HT-29 (cell line): Measurements from ENCODE around the gene DPYD. TPM values are rescaled to one million over a fixed set of nuclear protein-coding genes. Genes with fewer than 3 reads are reported as not detected.
"Not testable (repeated sequence)": the region's sequence is repeated elsewhere in the genome, so short reads cannot be mapped to it uniquely, and the experiment has no call there.

Experiments
- DNase-seq: peaks from one replicate; pipeline ENCODE4 v3.0.0-alpha.2; 2015; ENCODE audit warnings: low spot score
- total RNA-seq: library from RNA; depleted of rRNA; stranded (reverse); fragments of >200 nt; shearing (Covaris generic); gene quantifications from 2 replicates; pipeline ENCODE4 v1.2.3, GENCODE V29; 2014

DPYD gene
- total RNA-seq, 1 experiment from 2014 or later: 2.1 TPM

DNA sequence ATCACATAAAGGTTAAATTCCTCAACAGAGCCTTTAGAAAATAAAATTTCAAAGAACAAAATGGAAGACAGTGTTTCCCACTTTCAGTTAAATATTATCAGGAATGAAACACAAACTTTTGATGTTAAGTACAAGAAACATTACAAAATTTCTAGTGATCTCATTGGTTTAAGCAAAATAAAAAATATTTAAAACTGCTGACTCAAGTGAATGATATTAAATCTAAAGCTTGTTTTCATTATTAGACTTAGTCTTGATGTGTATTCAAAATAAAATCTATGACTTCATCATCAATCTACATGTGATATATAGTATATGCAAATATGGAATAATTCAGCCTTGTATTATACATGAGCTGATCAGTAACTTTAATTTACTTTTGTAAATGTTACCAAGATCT lies 614.3 kb downstream of the DPYD start:
- DNase-seq: no peak

DNA sequence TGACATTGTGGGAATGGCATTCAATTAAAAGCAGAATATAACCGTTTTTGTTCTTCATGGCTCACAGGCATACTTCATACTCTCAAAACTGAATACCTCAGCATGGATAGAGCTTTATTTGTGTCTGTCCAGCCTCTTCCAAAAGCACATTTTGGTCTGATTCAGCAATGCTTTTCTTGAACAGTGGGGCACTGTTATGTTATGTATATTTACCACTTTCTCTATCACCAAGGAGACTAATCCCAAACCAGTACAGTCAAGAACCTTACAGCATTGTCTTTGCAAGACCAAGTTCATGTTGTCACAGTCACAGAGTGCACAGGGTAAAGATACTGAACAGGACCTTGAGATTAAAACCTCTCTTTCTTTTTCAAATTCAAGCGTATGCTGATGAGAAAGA lies 616.5 kb downstream of the DPYD start:
- no peak for DNase-seq

DNA sequence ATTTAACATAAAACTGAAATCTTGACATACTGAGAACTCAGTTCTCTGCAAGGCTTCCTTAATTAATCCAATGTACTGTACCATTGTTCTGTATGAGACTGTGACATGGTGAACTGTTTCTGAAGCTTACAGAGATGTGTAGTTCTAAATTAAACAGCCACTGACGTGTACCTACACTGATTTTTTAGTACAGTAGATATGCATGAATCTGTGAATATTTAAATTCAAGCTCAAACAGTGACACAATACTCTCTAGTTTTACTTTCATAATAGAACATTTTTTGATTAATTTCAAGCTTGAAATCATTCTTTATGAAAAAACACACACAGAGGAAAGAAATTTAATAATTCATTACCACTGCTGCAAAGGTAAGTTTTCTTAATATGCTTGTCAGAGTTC lies 621.9 kb downstream of the DPYD start:
- DNase-seq: no peak

DNA sequence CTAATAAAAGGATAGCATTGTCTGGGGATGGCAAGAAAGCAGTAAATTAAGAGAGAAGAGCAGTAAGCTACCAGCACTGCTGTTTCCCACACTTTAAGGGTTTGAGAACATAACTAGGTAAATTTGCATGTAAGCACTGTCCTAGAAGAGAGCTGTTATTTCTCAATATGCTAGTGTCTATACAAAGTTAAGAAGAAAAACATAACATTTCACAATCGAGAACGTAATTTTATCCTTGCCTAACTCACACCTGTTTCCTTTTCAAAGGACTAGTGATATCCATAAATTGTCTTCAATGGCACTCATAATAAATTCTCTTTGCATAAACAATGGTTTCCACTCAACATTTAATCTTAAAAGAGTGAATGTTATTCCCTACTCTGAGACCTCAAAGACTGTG lies 623.2 kb downstream of the DPYD start:
- no peak for DNase-seq

DNA sequence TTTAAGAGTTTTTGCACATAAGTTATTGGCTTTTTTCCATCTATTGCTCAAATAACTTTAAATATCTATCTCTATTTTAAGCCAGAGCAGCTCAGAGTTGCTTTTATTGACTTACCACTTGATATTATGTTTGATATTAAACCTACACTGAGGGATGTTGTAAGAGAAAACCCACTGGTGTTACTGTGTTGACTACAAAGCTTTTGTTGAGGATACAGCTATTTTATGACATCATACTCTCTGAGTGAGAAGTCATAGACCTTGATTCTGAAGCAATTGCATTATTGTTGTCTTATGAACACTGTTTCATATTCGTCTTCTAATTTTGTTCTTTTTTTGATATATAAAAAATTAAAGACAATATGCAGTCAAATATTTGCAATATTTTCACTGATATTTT lies 638.9 kb downstream of the DPYD start:
- DNase-seq: no peak

DNA sequence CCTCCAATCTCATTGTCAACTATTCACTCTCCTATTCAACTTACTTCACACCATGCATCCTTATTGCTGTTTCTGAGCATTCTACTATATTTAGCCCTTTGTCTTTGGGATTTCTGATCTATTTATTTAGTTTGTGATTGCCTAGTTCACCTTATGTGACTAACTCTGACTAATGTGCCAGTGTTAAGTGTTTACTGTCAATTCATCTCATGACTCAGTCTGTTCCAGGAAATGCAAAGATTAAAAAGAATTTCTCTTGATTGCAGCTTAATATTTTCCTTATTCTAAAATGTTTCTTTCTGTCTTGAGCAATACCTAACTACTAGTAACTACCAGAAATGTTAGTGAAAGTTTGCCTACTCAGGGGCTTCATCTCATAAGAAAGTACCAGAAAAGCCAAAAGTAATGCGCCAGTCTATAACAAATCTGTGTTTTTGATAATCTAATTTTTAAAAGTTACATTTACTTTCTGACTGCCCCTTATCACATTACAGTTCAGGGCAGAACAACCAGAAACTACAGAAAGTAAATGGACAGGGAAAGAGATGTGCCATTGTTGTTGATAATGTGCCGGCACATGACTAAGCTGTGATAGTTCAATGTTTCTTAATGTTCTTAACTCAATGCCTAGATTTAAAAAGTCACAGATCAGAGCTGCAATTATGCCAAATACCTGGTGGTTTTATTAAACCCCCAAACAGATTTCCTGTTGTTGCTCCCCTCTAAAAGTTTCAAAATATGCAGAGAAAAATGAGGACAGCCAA lies 642.8 kb downstream of the DPYD start:
- DNase-seq: peak; percentile 30

DNA sequence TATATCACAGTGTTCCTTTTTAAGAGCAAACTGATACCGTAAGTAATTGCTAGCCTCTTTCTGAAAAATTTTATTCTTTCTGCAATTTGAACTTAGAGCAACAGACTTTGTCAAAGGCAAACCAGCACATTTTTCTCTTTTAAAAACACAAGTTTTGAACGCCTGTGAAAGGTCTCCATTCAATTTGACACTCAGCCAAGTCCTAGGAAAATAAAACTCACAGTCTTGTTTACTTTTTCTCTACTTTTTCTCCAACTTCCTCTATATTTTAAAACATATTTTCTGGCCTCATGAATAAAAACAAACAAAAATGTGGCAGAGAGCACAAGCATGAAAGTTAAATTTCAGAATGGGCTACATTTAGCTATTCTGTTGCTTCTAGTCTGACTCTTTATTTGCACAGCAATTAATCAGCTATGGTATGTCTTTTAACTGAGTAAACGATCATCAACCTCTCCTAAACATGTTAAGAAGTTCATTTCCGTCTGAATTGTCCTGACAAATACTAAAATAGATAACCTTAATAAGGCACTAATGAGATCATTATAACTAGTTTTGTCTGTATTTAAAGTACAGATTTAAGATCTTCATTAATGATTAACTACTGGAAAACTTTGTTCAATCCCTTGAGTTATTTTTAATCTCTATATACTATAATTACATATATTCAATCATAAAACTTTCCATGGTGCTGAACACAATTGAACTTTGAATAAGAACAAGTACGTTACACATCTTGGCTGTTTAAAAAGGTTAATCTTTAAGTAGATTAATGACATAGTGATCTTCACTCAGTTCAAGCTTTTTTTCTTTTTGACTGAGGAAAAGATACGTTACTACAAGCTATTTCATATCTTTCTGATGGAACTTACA lies 648.7 kb downstream of the DPYD start:
- DNase-seq: peak; percentile 52

DNA sequence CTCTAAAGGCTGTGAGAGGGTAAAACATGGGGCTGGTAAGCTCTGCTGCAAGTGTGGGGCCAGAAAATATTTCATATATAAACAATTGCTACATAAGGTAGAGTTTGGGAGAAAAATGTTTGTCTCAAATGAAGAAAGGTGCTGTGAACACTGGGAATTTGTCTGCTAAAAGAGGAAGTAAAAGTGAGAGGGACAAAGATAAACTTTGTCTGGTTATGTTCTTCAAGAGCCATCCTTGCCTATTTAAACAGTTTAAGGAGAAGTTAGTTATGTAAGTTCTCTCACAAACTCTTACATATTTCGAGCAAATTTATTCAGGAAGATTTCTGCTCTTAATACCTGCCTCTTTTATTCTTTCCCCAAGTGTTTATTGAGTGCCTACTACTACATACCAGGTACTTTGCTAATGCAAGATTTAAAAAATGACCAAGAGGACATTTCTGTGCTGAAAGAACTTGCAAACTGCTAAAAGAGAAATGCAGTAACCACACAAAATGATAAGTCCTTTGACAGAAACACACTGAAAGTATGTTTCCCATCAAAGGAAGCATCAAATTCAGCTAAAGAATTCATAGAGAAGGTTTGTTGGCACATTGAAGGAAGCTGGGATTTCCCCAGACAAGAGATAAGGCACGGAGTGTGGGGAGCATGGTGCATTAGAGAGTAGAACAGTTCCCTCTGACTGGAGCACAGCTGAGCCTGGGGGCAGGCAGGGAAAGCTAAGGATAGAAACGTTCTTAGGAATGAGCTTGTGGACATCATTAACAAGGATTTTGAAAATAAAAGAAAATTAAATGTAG lies 650.1 kb downstream of the DPYD start:
- no peak for DNase-seq

DNA sequence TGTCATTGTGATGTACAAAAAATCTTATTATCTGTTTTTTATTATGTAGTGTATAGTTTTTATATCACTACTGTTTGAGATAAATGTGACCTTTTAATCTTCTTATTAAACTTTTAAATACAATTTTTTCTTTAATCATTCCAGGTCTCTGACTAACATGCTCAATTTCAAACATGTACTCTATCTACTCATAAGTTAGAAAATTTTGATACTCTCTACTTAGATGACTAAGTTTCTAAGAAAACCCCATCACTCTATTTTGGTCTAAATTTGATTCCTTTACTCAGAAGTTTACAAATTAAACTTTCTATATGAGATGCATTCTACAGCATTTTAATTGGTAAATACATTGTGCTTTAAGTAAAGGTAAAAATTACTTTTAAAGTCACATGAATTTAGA lies 655.2 kb downstream of the DPYD start:
- DNase-seq: no peak

DNA sequence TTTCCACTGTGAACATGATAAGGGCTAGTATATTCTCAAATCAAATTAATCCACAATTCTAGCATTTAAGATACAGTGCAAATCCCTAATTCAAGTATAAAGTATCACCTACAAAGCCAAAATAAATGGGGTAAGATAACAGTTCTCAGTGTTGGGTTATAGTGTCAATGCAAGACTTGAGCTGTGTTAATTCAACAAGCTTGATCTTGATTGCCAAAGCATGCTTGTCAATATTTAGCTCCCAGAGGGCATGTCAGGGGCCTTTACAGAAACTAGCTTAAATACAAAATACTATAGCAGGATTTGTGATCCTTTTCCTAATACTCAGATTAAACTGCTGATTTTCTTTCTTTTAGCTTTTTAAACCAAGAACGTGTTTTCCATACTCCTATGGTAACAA lies 658.0 kb downstream of the DPYD start:
- DNase-seq: no peak

DNA sequence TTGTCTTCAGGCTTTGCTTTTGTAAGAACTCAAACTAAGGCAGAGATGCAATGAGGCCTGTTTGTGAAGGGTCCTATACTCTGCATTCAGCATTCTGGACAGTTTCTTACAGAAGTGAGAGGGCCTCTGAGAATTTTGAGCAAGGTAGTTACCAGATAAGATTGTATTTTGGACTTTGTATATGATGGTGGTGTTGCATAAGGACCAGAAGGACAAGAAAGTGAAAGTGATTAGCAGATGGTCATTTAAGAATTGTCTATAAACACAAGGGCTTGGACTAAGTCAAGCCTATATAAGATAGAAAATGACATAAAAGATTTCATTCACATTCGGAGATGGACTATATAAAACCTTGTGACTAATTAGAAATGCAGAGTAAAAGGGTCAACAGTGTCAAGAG lies 662.2 kb downstream of the DPYD start:
- no peak for DNase-seq

DNA sequence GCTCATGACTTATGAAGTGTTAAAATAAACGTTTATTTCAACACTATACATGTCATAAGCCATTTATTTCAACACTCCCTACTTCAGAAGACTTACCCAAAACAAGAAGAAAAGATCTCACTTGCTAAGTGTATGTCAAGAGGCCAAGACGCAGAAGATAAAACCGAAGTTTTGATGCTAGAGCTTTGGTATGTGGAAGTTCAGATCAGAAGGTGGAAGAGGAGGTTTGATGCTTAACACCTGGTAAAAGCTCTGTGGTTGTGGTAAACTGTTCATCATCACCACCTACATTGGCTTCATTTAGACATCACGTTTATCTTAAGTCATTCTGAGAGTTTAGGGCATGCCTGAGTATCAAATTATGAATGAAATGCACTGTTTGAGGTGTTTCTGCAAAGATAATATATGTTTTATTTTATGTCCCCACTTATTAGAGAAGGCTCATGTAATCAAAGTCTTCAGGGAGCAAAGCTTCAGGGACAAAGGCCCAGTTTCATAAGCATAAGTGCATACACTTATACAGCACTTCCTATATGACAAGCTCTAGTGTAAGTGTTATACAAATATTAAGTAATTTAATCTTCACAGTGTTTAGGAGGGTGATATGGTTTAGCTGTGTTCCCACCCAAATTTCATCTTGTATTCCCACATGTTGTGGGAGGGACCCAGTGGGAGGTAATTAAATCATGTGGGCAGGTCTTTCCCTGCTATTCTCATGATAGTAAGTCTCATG lies 665.9 kb downstream of the DPYD start:
- DNase-seq: no peak

DNA sequence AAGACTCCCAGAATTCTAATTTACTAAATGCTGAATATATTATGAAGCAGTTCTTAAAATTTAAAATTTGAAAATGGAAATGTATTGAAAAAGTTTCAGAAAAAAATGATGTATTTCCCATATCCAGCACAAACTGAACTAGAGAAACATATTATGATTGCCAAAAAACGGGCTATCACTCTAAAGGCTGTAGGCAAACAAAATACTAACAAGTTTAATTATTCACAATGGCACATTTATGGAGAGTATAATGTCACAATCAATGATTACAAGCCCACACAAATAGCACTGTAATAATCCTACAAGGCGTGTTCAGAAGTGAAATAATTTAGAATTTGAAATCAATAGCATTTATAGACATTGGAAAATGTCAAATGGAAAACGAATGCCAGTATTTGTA lies 667.9 kb downstream of the DPYD start:
- DNase-seq: no peak

DNA sequence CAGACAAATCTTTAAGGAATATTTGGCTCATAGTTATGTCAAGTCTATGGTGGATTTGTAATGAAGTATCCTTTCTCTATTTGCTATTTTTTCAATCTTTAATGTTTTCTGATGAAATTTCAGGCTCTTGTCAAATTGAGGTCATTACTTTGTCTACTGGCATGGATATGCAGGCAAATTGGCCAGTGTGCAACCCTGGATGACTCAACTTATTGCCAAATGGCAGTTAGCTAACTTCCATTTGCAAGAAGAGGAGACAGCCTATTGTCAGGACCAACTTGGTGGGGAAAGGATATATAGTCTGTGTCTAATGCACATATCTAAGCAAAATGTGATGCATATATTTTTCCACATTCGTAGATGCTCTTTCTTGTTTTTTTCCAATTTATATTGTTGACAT lies 668.8 kb downstream of the DPYD start:
- no peak for DNase-seq

DNA sequence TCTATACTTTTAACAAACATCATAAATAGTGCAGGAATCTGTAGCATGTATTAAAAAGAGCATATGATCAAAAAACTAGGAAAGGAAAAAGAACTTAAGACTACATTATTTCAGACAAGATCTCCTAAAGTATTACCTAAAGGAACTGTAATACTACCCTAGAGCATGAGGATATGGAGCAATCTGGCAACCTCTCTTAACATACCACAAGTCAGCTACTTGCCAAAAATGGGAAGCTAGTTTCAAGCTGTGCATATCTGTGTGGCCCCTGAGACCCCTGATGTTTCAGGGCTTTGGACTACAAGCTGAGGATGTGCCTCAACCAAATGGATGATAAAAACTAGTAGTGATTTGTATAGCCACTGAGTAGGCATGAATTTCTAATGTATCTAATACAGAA lies 673.6 kb downstream of the DPYD start:
- DNase-seq: no peak

DNA sequence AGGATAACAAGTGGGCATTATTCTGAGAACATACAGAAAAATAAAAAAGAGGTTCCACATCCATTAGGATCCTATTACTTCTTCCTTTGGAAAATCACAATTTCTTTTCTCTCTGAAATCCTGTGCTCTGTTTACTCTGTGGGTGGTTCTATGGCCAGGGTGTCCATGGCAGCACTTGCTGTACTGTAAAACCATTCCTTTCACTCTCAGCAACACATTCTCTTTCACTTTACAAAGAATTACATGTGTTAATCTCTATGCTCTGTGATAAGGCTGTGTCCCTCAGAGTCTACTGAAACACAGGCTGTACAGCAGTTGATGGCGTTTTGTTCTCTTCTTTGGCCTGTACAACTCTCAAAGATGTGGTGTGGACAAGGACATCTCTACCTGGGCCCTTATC lies 675.2 kb downstream of the DPYD start:
- DNase-seq: peak; percentile 16

DNA sequence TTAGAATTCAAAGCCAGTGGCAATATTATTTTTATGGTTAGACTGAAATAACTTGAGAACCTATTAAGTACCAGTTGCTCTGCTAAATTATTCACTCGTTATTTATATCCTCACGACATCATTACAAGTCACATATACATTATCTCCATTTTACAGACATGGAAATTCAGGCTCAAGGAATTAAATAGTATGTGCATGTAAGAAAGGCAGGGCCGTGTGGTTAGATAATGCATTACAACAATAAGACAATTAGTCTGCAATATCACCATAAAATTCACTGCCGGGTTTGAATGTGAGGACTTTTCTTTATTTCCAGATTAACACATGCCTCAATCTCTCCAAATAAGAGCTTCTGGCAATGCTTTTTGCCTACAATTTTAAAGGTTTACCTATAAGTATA lies 675.8 kb downstream of the DPYD start:
- peak; percentile 3 for DNase-seq

DNA sequence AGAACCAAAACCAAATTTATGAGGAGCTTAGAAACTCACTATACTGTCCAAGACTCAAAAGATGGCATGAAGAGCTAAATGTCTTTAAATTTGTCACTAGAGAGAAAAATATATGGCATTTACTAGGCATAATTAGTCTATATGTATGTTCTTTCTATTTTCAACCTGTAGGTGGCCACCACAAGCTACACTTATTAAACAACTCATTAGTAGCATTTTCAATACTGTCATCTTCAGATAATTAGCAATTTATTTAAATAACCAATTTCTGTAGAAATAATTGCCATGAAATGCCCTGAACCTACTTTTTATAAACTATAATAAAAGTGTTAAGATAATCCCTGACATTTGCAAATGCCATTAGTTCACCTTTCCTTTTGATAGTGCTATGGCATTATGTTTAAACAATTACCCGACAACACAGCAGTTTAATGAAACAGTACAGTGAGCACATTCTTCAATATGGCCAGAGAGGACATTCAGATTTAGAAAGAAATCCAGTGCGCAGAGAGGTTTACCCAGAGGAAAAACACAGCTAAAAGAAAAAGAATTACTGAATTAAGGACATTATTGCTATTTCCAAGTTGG lies 676.8 kb downstream of the DPYD start:
- DNase-seq: peak; percentile 61

DNA sequence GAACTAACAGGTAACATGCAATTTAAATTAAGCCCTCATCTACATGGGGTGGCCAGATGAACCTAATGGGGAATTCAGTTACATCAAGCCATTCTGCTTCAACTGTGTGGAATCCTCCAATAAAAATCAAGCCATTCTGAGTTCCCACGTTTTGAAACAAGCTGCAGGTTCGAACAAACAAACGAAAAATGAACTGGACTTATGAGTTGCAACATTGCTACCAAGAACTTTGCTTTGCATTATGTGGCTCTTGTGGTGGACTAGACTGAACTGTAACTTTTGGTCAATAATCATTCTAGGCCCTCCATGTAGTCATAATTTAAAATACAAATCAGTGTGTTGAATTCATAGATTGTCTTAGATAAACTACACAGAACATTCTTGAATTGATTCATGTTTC lies 682.0 kb downstream of the DPYD start:
- DNase-seq: no peak

DNA sequence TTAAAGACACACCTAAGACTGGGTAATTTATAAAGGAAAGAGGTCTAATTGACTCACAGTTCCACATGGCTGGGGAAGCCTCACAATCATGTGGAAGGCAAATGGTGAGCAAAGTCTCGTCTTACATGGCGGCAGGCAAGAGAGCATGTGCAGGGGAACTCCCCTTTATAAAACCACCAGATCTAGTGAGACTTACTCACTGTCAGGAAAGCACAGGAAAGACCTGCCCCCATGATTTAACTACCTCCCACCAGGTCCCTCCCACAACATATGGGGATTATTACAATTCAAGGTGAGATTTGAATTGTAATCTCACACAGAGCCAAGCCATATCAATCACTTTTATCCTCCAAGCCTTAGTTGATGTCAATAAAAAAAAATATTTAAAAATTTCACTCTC lies 689.5 kb downstream of the DPYD start:
- not testable (repeated sequence) for DNase-seq

DNA sequence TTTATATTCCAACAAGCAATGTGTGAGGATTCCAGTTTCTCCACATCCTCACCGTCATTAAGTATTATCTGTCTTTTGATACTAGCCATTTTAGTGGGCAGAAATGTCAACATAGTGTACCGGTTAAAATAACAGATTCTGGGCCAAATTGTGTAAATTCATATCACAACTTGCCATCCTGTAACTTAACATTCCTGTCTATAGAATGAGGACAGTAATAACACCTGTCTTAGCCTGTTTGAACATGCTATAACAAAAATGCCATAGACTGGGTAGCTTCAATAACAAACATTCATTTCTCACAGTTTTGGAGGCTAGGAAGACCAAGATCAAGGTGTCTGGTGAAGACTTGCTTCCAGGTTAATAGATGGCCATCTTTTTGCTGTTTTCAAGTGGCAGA lies 708.2 kb downstream of the DPYD start:
- no peak for DNase-seq
